ENCODE results near the gene SPTA1. TPM values are rescaled to one million over a fixed set of nuclear protein-coding genes. Genes with fewer than 3 reads are reported as not detected.

The SPTA1 gene
- total RNA-seq, 1 experiment from 2014 or later: not detected

DNA sequence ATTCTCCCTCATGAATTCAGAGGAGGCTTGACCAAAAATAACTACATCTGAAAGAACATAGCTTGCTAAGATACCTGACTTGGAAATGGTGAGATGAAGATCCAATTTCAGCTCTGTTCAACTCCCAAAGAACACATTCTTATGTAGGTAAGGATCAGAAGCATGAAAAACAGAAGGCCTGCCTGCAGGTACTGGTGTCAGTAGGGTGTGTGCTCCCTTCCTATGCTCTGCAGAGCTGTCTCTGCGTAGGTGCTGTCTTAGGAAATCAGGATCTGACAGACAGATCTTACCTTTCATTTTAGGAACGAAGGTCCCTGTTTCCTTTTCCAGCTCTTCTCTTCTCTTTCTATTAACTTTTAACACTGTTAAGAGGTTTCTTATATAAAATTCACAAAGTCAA lies 19.6 kb upstream of the SPTA1 start:
- H3K79me2 ChIP-seq (ENCODE audit: insufficient read depth, low read length): no peaks in the 10 kb centered on the region
- H3K4me2 ChIP-seq (ENCODE audit: low read length): no peak overlapping the region
- ChIA-PET CTCF (no interaction called here), POLR2A (no interaction called here), RAD21 (ENCODE audit: low non-redundant PET in 1 of 2, low total read pairs in 2 of 2, uncharacterized antibody in 2 of 2, unreplicated experiment in 2 of 2) (no interaction called here)
- TF ChIP-seq FOSL1 (IDR thresholded peaks at IDR 0.05; ENCODE audit: low read depth) (no peak), MAX (IDR thresholded peaks at IDR 0.05) (no peak), SIN3A (IDR thresholded peaks at IDR 0.05; ENCODE audit: low read depth) (no peak), CTCF (IDR thresholded peaks at IDR 0.05 in 2 of 3, conservative IDR thresholded peaks at IDR 0.05 in 1 of 3; ENCODE audit: borderline replicate concordance in 1 of 3, insufficient read depth in 1 of 3, low read depth in 2 of 3, low read length in 2 of 3) (no peak), ELF1 (IDR thresholded peaks at IDR 0.05; ENCODE audit: borderline replicate concordance, low read depth) (no peak), SRF (IDR thresholded peaks at IDR 0.05; ENCODE audit: low read depth) (no peak), EZH2 (IDR thresholded peaks at IDR 0.05) (no peak), ZFX (IDR thresholded peaks at IDR 0.05) (no peak), EGR1 (IDR thresholded peaks at IDR 0.05; ENCODE audit: low read depth) (no peak), JUND (IDR thresholded peaks at IDR 0.05) (no peak), POLR2AphosphoS5 (IDR thresholded peaks at IDR 0.05; ENCODE audit: low read depth, low read length) (no peak), YY1 (IDR thresholded peaks at IDR 0.05; ENCODE audit: extremely low read depth, insufficient replicate concordance, low read depth, low read length) (no peak), TCF7L2 (IDR thresholded peaks at IDR 0.05; ENCODE audit: borderline replicate concordance, extremely low read depth, insufficient read depth, insufficient read length) (no peak), CEBPB (IDR thresholded peaks at IDR 0.05; ENCODE audit: low read depth) (no peak), ZNF274 (IDR thresholded peaks at IDR 0.05; ENCODE audit: low read depth, low read length) (no peak), SP1 (IDR thresholded peaks at IDR 0.05; ENCODE audit: low read depth) (no peak)
- TF ChIP-seq, protein P1, sequence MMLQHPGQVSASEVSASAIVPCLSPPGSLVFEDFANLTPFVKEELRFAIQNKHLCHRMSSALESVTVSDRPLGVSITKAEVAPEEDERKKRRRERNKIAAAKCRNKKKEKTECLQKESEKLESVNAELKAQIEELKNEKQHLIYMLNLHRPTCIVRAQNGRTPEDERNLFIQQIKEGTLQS (IDR thresholded peaks at IDR 0.05): no peak
- TF ChIP-seq, protein P2, sequence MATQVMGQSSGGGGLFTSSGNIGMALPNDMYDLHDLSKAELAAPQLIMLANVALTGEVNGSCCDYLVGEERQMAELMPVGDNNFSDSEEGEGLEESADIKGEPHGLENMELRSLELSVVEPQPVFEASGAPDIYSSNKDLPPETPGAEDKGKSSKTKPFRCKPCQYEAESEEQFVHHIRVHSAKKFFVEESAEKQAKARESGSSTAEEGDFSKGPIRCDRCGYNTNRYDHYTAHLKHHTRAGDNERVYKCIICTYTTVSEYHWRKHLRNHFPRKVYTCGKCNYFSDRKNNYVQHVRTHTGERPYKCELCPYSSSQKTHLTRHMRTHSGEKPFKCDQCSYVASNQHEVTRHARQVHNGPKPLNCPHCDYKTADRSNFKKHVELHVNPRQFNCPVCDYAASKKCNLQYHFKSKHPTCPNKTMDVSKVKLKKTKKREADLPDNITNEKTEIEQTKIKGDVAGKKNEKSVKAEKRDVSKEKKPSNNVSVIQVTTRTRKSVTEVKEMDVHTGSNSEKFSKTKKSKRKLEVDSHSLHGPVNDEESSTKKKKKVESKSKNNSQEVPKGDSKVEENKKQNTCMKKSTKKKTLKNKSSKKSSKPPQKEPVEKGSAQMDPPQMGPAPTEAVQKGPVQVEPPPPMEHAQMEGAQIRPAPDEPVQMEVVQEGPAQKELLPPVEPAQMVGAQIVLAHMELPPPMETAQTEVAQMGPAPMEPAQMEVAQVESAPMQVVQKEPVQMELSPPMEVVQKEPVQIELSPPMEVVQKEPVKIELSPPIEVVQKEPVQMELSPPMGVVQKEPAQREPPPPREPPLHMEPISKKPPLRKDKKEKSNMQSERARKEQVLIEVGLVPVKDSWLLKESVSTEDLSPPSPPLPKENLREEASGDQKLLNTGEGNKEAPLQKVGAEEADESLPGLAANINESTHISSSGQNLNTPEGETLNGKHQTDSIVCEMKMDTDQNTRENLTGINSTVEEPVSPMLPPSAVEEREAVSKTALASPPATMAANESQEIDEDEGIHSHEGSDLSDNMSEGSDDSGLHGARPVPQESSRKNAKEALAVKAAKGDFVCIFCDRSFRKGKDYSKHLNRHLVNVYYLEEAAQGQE (IDR thresholded peaks at IDR 0.05; ENCODE audit: low read depth): no peak
- TF ChIP-seq, protein P3, sequence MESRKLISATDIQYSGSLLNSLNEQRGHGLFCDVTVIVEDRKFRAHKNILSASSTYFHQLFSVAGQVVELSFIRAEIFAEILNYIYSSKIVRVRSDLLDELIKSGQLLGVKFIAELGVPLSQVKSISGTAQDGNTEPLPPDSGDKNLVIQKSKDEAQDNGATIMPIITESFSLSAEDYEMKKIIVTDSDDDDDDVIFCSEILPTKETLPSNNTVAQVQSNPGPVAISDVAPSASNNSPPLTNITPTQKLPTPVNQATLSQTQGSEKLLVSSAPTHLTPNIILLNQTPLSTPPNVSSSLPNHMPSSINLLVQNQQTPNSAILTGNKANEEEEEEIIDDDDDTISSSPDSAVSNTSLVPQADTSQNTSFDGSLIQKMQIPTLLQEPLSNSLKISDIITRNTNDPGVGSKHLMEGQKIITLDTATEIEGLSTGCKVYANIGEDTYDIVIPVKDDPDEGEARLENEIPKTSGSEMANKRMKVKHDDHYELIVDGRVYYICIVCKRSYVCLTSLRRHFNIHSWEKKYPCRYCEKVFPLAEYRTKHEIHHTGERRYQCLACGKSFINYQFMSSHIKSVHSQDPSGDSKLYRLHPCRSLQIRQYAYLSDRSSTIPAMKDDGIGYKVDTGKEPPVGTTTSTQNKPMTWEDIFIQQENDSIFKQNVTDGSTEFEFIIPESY (IDR thresholded peaks at IDR 0.05; ENCODE audit: extremely low read depth, insufficient replicate concordance, low read length): no peak
- no peaks in the 10 kb centered on the region for H4K20me1 ChIP-seq (ENCODE audit: insufficient read depth)
- no peak overlapping the region for H3K4me3 ChIP-seq (replicated peaks in 1 of 2; ENCODE audit: low read depth in 1 of 2, low read length in 2 of 2)
- no peaks in the 10 kb centered on the region; a peak in 1 of 4 replicates for H3K9me3 ChIP-seq (ENCODE audit: control insufficient read depth in 1 of 2, insufficient read depth in 1 of 2, low read depth in 1 of 2, low read length in 2 of 2)
- H3K27ac ChIP-seq (ENCODE audit: low read depth, low read length): no peak overlapping the region
- no peaks in the 10 kb centered on the region for H3K36me3 ChIP-seq (ENCODE audit: control insufficient read depth in 1 of 2, insufficient read depth in 2 of 2, low read length in 2 of 2)
- no TSS peak for BruUV-seq (replicated peaks)
- intact Hi-C loops (cut with micrococcal nuclease): no loop called here
- no peak overlapping the region for H2AFZ ChIP-seq (ENCODE audit: low read depth, low read length, poor library complexity, severe bottlenecking)
- no peaks in the 10 kb centered on the region for H3K9me2 ChIP-seq (ENCODE audit: insufficient read depth)
- no peak for ATAC-seq
- DNase-seq (ENCODE audit: low read depth, low spot score): no peak
- H3K27me3 ChIP-seq (ENCODE audit: insufficient read depth, low read length): no peaks in the 10 kb centered on the region
- no peak overlapping the region for H3K9ac ChIP-seq (ENCODE audit: low read length)
- H3K4me1 ChIP-seq (ENCODE audit: control insufficient read depth in 1 of 2, insufficient read depth in 2 of 2, low read length in 2 of 2): no peaks in the 10 kb centered on the region
